Thyroid gland (tissue), 4 donors: ENCODE results near the gene PARG. TPM values are rescaled to one million over a fixed set of nuclear protein-coding genes. Genes with fewer than 3 reads are reported as not detected.

ENCODE experiments used
- DNase-seq, 2 donors: peaks; one replicate each; pipeline ENCODE4 v3.0.0-alpha.2; 2019
- H3K27ac ChIP-seq, 3 donors: fragments of 200-600 bp; sonication (generic); 1 replicate in 2 of 3; 2 replicates in 1 of 3; pipeline ENCODE4 v1.5.1; 2016 to 2019; ENCODE audit warnings: mild to moderate bottlenecking in 1 of 3, moderate library complexity in 1 of 3
- H3K27me3 ChIP-seq: fragments of 200-600 bp; sonication (generic); one replicate; pipeline ENCODE4 v1.5.1; 2019
- H3K36me3 ChIP-seq, 2 donors: fragments of 200-600 bp; sonication (generic); one replicate each; pipeline ENCODE4 v1.5.1; 2016 to 2019
- H3K4me1 ChIP-seq, 2 donors: fragments of 200-600 bp; sonication (generic); one replicate each; pipeline ENCODE4 v1.5.1; 2017 to 2019
- H3K4me3 ChIP-seq, 3 donors: fragments of 200-600 bp; sonication (generic); replicated peaks in 1 of 3; 1 replicate in 2 of 3; 2 replicates in 1 of 3; pipeline ENCODE4 v1.5.1; 2016; ENCODE audit warnings: mild to moderate bottlenecking in 1 of 3
- H3K9me3 ChIP-seq: fragments of 200-600 bp; sonication (generic); one replicate; pipeline ENCODE4 v1.5.1; 2017
- CTCF ChIP-seq, 6 experiments: fragments of 200-600 bp in 3 of 6; fragments of 450-650 bp in 3 of 6; sonication (generic) in 3 of 6; IDR thresholded peaks; one replicate each; pipeline ENCODE4 v1.5.1; 2016 to 2019; ENCODE audit warnings: antibody characterized with exemption in 6 of 6, mild to moderate bottlenecking in 2 of 6, inconsistent platforms in 1 of 6, moderate library complexity in 1 of 6
- POLR2A ChIP-seq, 2 donors: fragments of 450-650 bp; IDR thresholded peaks; one replicate each; pipeline ENCODE4 v1.6.1; 2017; ENCODE audit warnings: antibody characterized with exemption in 2 of 2, mild to moderate bottlenecking in 2 of 2, moderate library complexity in 1 of 2
- WGBS, 2 donors: methylation state at CpG; one replicate each; pipeline ENCODE4 v1.1.5; 2017; 5-methylcytosine and 5-hydroxymethylcytosine counted together
- intact Hi-C: fragments of 100-400 bp; cut with DNase I; formaldehyde crosslinking; loops from one replicate; pipeline ENCODE4 v1.15.1; 2023
- total RNA-seq, 4 donors: library from RNA; depleted of rRNA; stranded (reverse); fragments of >200 nt; gene quantifications; one replicate each; pipeline ENCODE4 v1.2.3, GENCODE V29; 2016

Gene PARG
- total RNA-seq, 4 donors from 2014 or later = 22.0 to 32.4 (median 23.5) TPM

GRCh38 chr10:49841615-49842332 lies 100.1 kb downstream of the PARG start:
- no peak for DNase-seq
- Histone ChIP-seq H3K36me3 (peaks cover 0 to 6% of the 10 kb centered on the region in 2 donors), H3K27me3 (no peaks in the 10 kb centered on the region), H3K27ac (no peak overlapping the region), H3K9me3 (no peaks in the 10 kb centered on the region), H3K4me1 (no peaks in the 10 kb centered on the region), H3K4me3 (no peak overlapping the region)
- intact Hi-C loops = no loop called here
- TF ChIP-seq CTCF (IDR thresholded peaks at IDR 0.05) (no peak), POLR2A (IDR thresholded peaks at IDR 0.05) (no peak)
- 85 to 91% methylated on average over 11 of the region's 11 CpGs for WGBS, 2 donors

DNA sequence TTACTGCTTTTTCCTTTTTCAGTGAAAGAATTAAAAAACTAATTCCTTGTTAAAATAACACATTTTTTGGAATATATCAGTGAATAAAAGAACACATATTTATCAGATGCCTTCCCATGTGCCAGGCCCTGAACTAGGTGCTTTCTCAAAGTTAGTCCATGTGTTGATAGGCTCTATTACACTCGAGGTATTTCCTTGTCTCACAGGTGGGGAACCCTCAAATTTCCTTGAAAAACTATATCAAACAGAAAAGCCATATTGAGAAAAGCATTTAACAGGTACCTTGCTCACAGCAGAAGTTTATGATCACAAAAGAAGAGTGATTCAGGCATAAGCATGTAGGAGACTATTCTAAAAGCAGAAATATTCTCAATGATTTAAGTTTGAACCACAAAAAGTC lies 104.1 kb downstream of the PARG start:
- H3K36me3 ChIP-seq = no peaks in the 10 kb centered on the region

GRCh38 chr10:49837051-49837478 lies 104.8 kb downstream of the PARG start:
- 86 to 90% methylated on average over 5 of the region's 5 CpGs for WGBS, 2 donors
- Histone ChIP-seq H3K27ac (no peak overlapping the region), H3K4me1 (no peaks in the 10 kb centered on the region), H3K36me3 (no peaks in the 10 kb centered on the region), H3K4me3 (no peak overlapping the region), H3K9me3 (no peaks in the 10 kb centered on the region), H3K27me3 (no peaks in the 10 kb centered on the region)
- TF ChIP-seq POLR2A (IDR thresholded peaks at IDR 0.05) (no peak), CTCF (IDR thresholded peaks at IDR 0.05) (no peak)
- intact Hi-C loops = no loop called here
- no peak for DNase-seq

More for the DNA sequence above, 104.1 kb downstream of the PARG start:
- no peaks in the 10 kb centered on the region for H3K27me3 ChIP-seq
- 67 to 78% methylated on average over 1 of the region's 1 CpG for WGBS, 2 donors
- H3K27ac ChIP-seq = no peak overlapping the region
- DNase-seq = no peak
- no peaks in the 10 kb centered on the region for H3K9me3 ChIP-seq
- no peaks in the 10 kb centered on the region for H3K4me1 ChIP-seq
- no peak for TF ChIP-seq POLR2A (IDR thresholded peaks at IDR 0.05)
- no peak for TF ChIP-seq CTCF (IDR thresholded peaks at IDR 0.05)
- no peak overlapping the region for H3K4me3 ChIP-seq
- intact Hi-C loops = no loop called here

GRCh38 chr10:49834976-49835375 lies 106.9 kb downstream of the PARG start:
- Histone ChIP-seq H3K4me1 (no peaks in the 10 kb centered on the region), H3K9me3 (no peaks in the 10 kb centered on the region), H3K27me3 (no peaks in the 10 kb centered on the region), H3K27ac (no peak overlapping the region), H3K4me3 (no peak overlapping the region), H3K36me3 (peaks cover 0 to 5% of the 10 kb centered on the region in 2 donors)
- no peak for DNase-seq
- 55 to 58% methylated on average over 3 of the region's 3 CpGs for WGBS, 2 donors
- TF ChIP-seq CTCF (IDR thresholded peaks at IDR 0.05) = no peak
- TF ChIP-seq POLR2A (IDR thresholded peaks at IDR 0.05) = no peak
- intact Hi-C loops = no loop called here

- intact Hi-C loops = no loop called here
- 73 to 80% methylated on average over 2 of the region's 2 CpGs for WGBS, 2 donors
- no peak for TF ChIP-seq POLR2A (IDR thresholded peaks at IDR 0.05)
- no peak for TF ChIP-seq CTCF (IDR thresholded peaks at IDR 0.05)
- Histone ChIP-seq H3K9me3 (no peaks in the 10 kb centered on the region), H3K36me3 (peaks cover 0 to 5% of the 10 kb centered on the region in 2 donors), H3K4me3 (no peak overlapping the region), H3K4me1 (no peaks in the 10 kb centered on the region), H3K27me3 (no peaks in the 10 kb centered on the region), H3K27ac (no peak overlapping the region)
- DNase-seq = no peak
Observed at GRCh38 chr10:49834201-49834600, 107.6 kb downstream of the PARG start.
